HCEC 1CT (cell line): ENCODE data around the gene VILL.
"Not testable (repeated sequence)": the region's sequence is repeated elsewhere in the genome, so short reads cannot be mapped to it uniquely, and the experiment has no call there.

Source experiments
- DNase-seq: peaks from one replicate; pipeline ENCODE4 v3.0.0-alpha.2; 2017

VILL gene

DNA sequence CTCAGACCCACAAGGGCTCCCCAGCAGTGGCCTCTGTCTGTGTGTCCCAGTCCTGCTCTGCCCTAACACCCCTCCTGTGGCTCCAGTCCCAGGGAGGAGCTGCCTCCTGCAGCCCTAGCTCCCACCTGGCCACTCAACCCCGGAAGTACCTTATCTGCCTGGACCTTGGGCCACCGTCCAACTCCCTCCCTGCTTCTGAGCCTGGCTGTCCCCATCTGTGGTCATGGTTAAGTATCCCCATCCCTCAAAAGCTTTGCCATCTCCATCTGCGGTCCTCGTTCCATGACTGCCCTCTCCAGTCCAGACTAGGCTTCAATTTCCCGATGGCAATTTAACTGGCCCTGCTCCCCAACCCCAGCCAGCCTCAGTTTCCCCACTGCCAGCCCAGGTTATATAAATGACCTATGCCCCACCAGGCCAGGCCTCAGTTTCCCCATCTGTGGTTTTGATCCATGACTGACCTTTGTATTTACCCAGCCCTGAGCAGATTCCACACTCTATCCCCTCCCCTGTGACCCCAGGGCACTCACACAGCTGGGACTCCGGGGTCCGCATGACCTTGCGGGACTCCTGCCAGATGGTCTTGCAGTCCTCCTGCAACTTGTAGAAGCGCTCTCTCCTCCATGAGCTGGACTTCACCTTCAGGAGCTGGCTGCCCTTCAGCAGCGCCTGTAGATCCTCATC is 29.2 kb downstream of the VILL start:
- no peak for DNase-seq

DNA sequence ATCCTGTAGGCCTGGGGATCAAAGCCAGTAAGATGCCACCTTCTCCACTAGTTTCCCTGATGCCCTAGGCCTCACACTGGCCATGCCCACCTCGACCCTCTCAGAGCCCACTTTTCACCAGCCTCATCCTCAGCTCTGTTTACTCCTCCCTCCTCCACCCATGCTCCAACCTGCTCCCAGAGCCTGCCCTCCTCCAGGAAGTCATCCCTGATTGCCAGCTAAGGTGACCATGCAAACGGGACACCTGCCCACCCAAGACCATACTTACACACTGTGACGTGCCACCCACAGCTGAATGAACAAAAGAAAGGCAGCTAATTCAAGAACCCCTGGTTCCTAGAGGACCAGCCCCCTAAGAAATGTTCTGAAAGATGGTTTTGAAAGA is 29.7 kb downstream of the VILL start:
- DNase-seq: no peak

DNA sequence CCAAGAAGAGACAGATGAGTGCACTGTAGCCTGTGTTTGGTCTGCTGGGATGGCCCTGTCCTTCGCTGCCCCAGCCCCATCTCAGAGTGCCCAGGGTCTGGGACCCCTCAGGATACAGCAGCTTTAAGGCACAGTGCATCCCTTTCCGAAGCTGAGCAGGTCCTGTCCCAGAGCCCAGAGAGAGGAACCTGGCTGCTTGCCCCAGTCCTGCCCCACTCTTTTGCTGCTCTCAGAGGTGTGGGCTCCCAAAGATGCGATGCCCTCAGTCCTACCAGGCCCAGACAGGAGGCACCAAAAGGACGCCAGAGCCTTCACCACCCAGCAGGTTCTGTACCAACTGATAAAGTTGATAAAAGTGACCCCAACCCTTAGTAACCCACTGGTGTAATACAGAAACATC is 30.6 kb downstream of the VILL start:
- no peak for DNase-seq

DNA sequence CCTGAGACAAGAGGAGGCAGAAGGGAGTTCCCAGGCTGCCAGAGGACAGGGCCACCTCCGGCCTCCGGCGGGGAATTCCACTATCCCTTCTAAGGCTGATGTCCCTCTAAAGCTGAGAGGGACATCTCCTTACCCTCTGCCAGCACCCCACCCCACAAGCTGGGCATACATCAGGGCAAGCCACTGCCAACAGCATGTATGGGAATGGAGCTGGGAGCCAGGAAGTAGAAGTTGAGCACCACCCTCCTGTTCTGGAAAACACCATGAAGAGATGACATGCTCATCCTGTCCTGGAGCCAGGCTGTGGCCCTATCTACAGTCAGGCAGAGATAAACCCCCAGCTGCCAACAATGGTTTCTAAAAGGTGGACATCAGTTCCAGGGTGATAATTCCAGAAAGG is 31.7 kb downstream of the VILL start:
- no peak for DNase-seq

DNA sequence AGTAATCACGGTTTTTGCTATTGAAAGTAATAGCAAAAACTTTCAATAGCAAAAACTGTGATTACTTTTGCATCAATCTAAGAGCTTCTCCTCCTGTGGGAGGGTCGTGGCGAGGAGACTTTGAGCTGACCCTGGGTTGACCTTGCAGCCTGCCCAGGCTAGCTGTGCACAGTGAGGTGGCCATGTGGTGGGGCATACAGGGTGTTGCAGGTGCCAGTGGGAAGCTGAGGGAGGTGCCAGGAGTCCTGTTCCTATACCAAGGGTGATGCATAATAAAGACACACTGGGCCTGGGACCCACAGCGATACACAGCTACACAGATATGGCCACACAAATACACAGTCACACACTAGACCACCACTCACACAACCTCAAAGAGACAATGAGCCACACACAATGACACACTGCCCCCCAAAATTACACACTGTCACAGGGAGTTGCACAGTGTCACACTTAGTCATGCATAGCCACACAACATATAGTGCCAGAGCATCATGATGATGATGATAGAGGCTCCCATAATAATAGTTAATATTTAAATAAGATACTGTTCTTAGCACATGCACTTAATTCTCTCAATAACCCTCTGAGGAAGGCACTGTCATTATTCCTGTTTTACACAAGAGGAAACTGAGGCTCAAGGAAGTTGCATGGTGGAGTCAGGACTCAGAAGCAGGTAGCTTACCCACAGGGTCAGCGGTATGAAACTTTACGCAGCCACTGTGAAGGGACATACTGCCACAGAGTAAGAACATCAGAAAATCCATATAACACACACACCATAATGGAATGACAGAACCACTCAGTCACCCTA is 32.5 kb downstream of the VILL start:
- DNase-seq: no peak

DNA sequence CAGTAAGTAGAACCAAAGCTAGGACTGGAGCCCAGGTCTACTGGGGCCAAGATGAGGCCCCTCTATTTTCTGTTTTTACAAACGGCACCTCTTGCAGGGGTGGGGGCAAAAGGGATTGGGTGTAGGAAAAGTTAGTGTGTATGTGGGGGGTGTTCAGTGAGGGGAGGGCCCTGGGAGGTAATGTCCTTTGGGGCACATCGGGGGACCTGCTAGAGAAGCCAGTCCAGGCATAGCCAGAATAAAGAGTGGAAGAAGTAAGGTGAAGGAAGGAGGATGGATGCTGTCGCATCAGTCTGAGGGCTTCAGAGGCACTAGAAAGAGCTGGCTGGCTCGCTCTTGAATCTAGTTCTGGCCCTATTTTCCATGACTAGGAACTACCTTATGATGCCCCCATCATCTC is 36.3 kb downstream of the VILL start:
- DNase-seq: no peak

DNA sequence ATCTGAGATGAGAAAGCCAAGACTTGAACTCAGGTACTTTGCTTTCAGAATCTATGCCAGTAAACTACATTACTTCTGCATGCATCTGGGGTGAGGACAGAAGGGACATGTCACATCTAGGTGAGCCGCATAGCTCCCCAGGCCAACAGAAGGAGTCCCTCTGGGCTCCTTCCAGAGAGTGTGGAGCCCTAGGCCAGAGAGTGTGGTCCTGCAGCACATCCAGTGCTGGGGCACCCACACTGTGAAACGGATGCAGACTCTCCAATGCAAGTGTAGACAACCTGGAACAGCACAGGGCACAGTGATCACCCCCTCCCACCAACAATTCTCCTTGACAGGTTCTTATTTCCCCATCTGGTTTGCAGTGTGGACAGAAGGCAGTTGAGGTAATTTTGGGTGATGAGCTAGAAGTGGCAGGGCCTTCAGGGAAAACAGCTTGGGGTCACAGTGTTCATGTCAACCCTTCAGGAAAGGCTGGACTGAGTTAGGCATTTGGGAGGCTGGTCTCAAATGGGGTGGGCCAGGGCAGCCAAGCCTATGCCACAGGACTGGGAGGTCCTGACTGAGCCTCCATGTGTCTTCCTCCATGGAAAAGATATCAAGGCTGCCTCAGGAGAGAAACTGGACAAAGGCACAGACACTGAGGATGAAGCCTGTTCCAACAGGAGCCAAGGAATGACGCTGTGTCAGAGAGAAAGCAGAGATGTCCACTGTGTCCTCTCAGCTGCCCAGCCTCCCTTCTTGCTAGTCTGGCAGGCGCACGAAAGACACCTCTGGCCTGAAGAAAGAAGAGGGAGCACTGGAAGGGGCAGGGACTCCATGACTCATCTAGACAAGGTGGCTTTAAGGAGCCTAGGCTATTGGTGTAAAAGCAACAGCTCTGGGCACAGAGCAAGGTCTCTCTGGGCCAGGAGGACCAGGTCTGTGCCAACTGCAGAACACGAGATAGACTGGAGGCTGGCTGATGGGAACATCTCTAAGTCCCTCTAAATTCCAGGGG is 37.2 kb downstream of the VILL start:
- DNase-seq: no peak

DNA sequence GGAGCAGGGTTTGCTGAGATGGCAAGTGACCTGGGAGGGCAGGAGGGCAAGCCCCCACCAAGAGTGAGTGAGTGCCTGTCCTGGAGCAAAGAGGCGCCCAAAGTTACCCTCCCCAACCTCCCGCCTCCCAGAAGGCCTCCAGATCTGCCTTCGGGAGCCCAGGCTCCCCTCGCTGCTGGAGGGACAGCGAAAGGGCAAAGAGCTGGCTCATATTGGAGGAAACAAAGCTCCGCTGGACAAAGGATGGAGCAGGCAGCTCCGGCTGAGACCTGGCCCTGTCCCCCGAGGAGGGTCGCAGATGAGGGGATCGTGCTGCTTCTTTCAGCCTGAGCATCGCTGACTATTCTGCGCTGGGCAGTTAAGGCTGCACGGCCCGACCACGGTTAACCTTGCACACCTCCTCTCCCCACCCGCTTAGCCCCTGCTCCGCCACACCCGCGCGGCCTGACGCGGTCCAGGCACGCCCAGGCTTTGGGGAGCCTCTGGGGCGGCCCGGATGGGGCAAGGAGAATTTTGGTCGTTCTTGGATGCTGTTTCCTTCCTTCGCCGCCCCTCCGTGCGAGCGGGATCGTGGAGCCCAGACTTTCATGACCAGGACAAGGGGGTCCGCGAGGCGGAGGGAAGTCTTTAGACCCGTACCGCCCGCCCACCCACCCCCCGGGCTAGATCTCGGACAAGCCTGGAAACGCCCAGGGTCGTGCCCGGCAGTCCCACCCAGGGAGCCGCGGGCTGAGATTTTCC is 38.2 kb downstream of the VILL start:
- DNase-seq: no peak

DNA sequence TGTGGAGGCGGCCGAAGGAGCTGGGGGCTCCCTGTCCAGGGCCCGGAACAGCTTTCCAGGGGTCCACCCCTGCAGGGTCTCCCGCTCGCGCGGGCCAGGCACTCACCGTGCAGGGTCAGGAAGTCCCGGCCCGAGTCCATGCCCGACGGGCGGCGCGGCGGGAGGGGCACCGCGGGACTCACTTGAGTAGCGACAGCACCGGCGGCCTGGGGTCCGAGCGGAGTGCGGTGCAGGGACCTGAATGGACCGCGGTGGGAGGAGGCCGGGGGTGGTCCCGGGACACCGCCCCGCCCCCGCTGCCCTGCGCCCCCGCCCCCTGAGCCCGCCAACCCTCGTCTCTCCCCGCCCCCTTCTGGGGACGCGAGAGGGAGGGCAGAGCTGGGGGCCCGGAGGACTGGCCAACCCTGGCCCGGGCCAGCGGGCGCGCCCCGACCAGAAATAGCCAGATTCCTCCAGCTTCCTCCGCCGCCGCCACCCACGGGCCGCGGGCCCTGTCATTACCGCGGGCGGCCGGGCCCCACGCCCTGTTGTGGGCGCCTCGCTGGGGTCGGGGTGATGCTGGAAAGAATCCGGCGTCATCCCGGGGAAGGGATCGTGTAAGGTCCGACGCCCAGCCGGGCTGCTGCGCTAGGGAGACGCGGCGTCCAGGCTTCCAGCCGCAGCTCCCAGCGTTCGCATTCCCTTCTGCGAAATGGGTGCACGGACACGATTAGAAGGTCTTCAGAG is 39.0 kb downstream of the VILL start, which contains the start of gene PLCD1:
Gene PLCD1, minus strand, starts transcription at position 243 of the 726 bp plus-strand sequence. Its CDS starts 103 bp downstream, at position 140.
- DNase-seq: peak; percentile 4

DNA sequence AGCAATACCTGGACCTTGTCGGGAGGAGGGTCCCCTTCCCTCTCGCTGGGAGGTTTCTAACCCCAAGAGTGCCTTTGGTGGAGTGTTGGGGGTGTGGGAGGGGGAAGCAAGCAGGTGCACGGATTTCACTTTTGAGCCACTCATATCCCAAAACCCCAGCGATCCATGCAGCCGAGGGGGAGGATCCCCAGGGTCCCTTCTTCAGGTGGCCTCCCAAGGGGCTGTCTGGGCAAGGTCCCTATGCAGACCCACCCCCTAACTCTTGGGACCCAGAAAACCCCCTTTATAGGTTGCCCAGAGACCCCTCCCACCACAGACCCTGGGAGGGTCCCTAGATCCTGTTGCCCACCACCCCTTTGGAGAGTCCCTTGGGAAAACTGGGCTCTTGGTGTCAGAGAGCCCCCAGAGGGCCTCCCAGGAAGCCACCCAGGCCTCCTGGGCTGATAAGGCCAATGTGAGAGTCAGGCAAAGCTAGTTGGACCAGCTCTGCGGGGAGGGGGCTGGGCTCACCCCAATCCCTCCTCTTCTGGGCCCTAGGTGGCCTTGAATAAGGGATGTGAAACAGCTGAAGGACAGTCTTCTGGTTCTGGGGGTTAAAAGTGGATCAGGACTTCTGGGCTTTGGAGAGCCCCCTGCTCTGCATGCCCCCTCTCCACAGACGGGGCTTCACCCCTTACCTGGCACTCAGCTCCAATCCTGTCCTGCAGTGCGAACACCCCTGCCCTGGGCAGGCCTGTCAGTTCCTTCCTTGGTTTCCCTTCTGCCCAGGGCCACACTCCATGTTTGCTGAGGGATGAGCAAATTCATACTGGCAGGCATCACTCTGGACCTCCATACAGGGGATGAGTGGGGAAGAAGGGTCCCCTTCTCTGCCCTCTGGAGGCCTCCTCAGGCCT is 39.8 kb downstream of the VILL start:
- DNase-seq: no peak

DNA sequence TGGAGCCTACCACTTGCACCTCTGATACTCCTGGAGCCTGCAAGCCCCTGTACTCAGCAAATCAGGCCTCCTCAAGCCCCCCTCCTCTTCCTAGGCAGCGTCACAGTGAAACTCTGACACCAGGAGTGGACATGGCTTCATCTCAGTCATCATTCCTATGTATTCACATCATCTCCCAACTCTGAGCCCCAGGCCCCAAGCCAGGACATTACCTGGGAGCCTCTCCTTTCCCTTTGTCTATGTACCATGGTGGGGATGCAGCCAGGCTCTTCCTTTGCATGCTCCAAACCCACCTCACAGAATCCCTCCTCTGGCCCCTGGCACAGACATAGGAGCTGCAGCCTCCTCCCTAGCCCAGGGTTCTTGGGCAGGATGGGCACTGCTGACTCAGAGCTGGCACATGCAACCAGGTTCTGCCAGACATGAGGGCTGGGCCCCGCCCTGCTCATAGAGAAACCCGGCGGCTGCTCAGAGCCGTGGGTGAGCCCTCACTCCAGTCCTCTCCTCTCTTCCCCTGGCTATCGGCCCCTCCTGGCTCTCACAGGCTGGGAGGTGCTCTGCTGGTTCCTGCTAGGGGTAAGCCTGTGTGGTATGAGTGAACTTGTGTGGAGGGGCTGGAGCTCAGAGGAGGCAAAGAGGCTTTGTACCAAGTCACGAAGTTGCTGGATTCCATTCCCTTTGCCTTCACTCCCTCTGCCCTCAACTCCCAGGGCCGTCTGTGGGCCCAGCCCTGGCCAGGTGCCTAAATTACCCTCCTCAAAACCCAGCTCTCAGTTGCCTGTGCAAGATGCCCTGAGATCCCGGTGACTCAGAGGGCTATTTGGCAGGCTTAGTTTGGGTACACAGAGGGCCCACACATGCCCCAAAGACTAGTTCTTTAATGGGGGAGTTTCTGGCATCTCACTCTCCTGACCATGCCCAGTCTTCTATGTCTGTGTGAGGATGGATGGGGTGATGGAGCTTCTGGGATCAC is 40.7 kb downstream of the VILL start:
- DNase-seq: peak; percentile 8

DNA sequence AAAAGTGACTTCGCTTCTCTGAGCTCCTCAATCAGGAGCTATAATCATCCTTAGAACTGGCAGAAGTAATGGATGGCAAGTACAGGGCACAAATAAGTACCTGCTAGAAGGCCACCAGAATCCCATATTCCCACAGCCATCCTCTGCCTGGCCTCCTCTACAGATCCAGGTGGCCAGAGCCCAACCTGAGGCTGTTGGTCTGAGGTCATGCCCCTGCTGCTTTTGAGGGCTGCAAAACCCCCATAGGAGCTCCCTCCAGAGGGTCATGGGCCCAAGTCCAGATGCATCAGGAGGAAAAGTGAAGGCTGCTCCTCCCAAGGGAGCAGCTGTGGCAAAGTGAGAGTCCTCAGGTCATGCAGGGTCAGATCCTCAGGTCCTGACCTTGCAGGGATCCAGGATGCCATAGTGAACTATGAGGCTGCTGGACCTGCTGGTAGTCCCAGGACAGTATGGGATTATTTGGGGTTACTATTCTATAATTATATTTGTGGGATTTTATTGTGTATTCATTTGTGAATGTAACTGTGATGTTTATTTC is 41.8 kb downstream of the VILL start:
- DNase-seq: no peak

DNA sequence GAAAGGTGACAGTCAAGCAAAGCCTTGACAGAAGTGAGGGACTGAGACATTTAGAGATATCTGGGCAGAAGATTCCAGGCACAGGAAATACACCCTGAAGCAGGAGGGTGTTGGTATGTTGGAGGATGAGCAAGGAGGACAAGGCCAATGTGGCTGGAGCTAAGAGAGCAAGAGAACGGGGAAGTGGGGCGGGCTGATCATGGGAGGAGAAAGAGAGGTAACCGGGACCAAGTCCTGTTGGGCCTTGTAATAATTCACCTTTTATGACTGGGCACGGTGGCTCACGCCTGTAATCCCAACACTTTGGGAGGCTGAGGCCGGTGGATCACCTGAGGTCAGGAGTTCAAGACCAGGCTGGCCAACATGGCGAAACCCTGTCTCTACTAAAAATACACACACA is 43.0 kb downstream of the VILL start:
- not testable (repeated sequence) for DNase-seq

DNA sequence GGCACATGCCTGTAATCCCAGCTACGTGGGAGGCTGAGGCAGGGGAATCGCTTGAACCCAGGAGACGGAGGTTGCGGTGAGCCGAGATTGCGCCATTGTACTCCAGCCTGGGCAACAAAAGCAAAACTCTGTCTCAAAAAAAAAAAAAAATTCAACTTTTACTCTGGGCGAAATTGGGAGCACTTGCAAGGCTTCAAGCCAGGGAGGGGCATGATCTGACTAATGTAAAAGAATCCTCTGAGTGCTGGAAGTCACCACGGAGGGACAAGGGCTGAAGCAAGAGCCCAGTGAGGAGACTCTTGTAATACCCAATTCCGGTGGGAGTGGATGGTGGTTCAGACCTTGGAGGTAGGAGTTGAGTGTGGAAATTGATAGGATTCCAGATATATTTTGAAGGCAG is 43.7 kb downstream of the VILL start:
- not testable (repeated sequence) for DNase-seq

DNA sequence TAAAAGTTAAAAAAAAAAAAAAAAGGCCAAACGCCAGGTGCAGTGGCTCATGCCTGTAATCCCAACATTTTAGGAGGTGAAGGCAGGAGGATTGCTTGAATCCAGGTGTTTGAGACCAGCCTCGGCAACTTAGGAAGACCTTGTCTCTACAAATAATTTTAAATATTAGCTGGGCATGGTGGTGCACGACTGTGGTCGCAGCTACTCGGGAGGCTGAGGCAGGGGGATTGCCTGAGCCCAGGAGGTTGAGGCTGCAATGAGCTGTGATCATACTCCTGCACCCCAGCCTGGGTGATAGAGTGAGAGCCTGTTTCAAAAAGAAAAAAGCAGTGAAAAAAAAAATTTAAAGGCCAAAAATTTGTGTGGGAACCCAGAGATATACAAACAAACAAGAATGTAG is 45.7 kb downstream of the VILL start:
- no peak for DNase-seq

DNA sequence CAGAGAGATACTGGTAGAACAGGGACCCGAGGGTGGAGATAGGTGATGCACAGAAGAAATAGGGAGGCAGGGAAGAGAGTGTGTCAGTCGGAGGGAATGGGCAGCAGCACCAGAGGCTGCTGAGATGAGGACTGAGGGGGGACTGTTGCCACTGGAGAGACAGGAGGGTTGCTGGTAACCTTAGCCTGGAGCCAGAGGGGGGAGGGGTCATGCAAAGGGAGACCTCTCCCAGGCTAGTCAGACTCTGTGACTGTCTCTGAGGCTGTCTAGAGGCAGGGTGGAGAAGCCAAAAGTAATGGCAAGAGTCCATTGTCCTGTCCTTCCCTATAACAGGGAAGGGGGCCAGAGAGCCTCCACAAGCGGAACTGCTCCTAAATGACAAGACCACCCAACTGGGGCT is 46.3 kb downstream of the VILL start:
- no peak for DNase-seq

DNA sequence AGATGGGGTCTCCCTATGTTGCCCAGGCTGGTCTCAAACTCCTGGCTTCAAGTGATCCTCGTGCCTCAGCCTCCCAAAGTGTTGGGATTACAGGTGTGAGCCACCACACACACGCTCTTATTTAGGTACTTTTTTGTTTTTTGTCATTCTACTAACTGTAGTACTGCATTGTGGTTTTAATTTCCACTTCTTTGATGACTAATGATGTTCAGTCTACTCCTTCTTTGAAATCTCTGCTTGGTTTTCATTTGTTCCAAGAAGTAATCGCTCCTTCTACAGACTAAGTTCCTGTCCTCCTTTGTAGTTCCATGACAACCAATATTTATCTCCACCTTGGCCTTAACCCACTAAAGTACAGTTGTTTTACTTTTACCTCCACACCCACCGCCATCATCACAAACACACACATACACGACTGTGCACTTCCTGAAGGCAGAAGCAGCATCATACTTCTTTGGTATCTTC is 47.9 kb downstream of the VILL start:
- no peak for DNase-seq

DNA sequence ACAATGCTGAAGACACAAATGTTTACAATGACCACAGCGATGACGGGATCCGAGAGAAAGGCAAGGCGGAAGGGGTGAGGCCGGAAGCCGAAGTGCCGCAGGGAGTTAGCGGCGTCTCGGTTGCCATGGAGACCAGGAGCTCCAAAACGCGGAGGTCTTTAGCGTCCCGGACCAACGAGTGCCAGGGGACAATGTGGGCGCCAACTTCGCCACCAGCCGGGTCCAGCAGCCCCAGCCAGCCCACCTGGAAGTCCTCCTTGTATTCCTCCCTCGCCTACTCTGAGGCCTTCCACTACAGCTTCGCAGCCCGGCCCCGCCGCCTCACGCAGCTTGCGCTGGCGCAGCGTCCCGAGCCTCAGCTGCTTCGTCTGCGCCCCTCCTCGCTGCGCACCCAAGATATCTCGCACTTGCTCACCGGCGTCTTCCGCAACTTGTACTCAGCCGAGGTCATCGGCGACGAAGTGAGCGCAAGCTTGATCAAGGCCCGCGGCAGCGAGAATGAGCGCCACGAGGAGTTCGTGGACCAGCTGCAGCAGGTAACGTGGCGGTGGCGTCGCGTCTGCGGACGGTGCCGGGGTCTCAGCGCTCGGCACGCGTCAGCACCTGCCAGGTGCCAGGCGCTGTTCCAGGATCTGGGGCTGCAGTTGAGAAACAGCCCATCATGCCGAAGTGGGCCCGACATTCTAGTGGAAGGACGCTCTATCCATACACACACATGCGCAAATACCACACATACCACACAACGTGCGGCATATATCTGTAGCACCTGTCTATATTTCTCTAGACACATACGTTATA is 48.7 kb downstream of the VILL start, which contains the start of gene DLEC1:
Gene DLEC1, plus strand, starts transcription at position 108 of the 798 bp plus-strand sequence. Its CDS starts 18 bp downstream, at position 126.
- peak; percentile 12 for DNase-seq
